HG03064 (cell line): ENCODE results near the gene MTSS2.

ENCODE experiments used
- ATAC-seq: cut with Tn5 transposase; IDR thresholded peaks from one replicate; pipeline ENCODE4 v1.9.1; 2021; ENCODE audit warnings: low read depth; ENCODE audit not compliant: unreplicated experiment

MTSS2 gene

DNA sequence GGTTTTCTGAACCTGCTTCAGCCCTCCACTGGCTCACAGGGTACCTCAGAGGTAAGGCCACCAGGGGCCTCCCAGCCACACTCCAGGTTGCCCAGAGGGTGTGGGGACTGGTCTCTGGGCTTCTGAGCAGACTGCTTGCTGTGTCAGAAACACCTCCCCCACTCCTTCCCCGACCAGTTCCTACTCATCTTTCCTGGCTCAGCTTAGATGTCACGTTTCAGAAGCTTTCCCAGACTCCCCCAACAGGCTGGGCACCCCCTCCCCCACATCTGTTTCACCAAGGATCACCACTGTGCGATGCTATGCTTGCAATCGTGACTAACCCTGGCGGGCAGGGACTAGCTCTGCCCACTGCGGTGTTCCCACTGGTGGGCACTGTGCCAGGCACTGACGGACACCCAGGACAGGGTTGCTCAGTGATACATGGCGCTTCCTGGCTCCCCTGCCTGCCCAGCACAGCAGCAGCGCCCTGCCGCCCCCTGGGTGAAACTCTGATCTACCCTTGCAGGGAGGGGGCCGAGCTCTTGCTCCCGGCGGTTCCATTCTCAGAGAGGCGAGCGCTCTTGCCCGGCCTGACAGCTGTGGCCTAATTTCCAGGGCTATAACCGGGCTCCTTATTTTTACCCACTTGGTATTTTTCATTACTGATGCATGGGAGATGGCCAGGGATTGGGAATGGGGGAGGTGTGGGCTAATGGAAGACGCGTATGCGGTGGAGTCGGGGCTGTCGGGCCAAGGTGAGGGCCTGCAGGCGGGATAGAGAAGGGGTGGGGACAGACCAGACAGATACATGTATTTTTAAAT lies 29.4 kb upstream of the MTSS2 start:
- ATAC-seq = no peak

DNA sequence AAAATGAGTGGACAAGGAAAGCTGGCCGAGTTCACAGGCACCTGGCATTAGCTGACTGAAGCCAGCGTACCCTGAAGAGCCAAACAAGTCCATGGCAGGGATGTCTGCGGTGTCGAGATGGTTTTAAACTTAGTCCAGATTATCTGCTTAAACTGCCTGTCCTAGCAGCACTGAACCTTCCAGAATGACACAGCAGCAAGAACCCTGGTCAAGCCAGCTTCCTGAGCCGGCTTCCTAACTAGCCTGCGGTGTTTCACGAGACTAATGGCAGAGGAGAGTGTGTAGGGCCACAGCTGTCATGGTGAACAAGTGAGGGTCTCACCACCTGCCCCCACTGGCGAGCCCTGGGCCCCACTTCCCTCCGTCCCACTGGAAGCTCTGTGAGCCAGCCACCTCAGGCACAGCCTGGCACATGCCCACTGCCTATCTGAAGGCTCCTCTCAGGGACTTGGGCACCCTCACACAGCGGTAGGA lies 28.8 kb upstream of the MTSS2 start:
- no peak for ATAC-seq

DNA sequence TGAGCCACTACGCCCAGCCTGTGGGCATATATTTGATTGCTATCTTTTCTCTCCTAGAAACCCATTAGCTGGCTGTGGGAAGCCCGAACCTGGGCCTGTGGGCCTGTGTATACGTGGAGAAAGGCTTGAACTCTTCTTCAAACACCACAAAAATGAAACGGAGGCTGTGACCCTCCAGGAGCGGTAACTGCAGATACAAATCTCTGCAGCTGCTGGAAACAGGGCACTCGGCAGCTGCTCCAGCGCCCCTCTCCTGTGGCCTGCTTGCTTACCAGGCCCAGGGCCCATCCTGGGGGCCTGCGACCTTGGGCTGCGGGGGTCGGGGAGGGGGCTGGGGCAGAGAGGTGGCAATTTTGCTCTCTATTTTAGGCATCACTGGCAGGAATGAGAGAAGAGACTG lies 28.0 kb upstream of the MTSS2 start:
- ATAC-seq = no peak

DNA sequence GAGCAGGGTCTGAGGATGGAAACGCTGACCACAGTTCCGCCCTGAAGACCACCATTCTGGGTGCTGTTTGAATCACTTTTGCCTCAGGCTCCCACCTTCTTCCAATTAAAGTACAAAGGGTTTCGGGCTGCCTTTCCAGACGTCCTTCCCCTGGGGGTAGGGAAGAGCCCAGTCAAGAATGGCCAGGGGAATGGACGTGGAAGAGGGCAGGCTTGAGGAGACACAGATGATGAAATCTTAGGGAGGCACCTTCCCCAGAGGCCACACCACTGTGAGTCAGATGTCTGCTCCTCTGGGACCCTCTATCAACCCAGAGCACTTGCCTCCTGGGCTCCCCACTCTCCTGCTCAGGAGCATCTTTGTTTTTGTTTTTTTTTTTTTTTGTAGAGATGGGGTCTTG lies 27.5 kb upstream of the MTSS2 start:
- no peak for ATAC-seq

DNA sequence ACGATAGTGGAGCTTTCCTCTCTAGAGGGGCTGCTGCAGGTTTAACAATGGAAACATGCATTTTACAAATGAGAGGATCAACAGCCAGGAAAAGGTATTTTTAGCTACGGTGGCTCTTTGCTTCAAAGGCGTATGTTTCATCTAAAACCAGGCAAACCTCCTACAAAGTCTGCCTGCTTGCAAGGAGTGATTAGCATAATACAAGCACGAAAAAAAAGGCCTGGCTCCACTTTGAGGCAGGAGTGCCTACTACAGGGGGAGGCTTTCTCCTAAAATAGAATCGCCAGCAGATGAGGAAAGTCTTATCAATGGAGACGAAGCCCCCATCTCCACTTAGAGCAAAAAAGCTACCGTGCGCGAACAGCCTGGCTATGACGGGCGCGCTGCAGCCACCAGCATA lies 27.1 kb upstream of the MTSS2 start:
- ATAC-seq = no peak

DNA sequence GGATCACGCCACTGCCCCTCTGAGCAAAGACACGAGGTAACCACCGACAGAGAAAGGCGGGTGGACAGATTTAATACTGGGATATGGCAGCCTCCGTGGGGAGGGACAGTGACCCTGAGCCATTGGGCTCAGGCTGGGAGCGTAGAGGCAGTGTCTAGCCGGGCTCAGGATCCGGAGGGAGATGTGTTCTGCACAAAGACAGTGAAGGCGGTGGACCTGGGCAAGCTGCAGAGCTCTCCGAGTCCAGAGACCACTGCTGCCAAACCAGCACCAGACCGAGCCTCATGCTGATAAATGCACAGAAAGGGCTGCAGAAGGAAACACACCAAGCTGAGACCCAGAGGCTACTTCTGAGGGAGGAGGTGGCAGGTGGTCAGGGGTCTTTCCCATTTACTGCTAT lies 26.5 kb upstream of the MTSS2 start:
- no peak for ATAC-seq

DNA sequence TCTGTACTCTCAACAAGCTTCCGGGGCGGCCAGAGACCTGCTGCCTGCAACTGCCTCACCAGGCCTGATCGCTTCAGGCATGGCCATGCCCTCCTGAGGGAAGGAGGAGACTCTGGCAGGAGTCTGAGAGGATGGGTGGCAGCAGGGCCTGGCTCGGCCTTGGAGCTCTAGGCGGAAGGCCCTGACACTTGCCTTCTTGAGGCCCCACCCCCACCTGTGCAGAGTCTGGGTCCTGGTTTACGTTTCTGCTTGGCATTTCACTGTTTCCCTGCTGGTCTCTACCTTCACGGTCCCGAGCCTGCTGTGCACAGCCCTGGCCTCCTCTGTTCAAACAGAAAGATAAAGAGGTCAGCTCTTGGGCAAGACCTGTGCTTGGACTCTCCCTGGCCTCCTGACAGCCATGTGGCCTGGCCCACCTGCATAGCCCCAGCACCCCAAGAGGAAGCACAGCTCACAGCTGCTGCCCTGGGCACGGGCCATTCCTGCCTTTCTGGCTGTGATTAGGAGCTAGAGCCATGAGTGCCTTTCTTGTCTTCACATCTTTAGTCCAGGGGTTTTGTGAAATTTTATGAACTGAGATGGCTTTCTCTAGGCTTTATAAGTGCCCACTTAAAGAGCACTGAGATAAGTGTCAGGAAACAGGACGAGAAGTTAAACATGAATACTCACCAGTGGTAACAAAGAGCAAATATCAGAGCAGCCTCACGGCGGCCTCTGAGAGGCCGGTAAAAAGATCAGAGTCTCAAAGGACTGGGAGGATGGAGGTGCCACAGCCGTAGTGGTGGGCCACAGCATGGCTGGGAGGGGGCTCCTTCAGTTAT lies 25.6 kb upstream of the MTSS2 start:
- no peak for ATAC-seq

DNA sequence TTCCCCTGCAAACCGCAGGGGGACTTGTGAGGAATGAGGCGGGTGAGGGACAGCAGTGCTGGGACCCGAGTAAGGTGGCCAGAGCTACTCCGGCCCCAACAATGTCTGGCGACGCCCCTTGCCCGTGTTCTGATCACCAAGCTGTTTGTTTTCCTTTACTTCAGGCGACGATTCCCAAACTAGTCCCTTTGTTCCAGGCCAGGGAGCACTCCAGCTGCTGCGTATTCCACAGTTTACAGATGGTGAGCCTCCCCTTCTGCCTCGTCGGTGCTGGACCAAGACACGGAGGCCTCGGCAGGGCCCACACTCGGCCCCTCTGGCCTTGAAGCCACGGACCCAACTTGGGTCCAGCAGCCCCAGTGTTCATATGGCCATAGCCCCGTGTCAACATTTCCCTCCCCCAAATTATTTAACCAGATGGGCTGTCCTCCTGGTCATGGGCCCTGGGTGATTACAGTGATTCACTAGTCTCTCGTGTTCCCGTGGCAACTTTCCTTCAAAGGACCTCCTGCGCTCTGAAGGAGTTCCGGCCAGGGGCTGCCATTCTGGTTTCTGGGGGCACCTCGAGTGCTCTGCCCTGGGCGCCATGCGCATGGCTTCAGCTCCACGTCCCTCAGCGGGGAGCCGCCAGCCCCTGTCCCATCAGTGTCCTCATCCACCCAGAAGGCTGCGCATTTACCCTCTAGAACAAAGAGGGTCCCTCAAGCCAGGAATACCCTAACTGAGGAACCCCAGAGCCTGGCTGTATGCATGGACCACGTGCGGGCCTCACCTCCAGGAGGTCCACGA lies 24.8 kb upstream of the MTSS2 start:
- ATAC-seq = no peak

DNA sequence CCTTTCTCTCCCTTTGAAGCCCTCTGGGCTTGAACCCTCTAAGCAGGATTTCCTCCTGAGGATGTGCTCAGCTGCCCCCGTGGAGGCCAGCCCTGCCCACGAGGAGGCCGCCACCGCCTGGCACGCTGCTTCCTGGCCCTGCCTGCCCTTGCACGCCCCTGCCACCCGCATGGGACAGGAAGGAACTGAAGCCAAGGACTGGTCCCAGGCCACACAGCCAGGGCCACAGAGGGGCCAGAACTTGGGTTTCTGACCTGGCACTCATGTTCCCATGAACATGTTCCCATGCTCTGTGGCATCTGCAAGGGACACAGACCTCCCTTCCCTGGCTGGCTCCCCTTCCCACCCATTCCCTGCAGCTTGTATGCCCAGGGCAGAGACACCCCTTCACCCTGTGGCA lies 24.1 kb upstream of the MTSS2 start:
- no peak for ATAC-seq

DNA sequence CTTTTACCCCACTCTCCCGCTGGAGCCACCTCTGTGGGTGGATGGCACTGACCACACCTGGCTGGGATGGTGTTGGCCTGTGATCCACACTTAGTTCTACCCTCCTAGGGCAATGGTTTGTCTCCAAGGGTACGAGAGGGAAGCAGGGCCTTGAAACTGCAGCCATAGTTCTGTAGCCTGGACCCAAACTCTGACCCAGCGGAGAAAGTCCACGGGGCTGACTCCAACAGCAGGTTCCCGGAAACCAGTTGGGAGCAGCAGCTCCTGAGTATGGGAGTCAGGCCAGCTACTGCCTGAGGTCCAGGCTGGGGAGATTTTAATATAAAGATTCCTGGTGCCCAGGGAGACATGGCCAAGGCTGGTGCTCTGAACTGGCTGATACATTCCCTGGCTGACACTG lies 23.6 kb upstream of the MTSS2 start:
- ATAC-seq = no peak

DNA sequence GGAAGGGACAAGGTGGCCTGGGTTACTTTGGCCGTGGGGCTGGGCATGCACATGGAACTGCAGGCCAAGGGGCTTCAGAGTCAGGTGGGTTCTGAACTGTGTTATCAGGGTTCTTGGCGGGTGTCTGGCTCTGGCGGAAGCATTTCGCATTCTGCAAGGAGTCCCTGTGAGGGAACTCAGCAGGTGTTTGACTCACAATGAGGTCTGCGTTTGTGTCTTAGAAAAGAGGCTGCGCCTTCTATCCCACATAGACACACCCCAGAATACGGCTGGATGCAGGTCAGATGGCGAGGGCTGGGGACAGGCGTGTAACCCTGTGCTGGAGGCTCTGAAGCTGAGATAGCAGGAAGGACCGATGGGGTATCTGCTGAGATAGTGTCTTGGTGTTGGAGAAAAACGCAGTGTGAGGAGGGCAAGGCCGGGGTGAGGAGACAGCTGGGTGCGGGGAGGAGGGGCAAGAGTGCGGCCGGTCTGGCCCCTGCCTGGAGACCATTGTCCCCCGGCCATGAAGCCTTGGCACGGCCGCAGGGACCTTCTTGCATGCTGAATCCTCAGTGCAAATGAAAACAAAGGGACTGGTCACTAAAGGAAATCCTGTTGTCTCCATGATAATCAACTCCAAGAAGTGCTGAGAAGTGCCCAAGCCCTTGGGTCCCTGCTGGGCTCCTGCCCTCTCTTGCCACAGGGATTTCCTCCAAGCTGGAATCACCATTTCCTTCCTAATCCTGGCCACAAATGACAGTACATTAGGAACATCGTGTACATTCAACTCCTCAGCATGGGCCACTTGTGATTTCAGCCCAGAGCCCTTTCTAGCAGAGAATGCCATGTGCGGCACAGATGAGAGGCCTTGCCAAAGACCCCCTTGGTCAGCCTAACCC lies 22.8 kb upstream of the MTSS2 start:
- ATAC-seq = no peak

DNA sequence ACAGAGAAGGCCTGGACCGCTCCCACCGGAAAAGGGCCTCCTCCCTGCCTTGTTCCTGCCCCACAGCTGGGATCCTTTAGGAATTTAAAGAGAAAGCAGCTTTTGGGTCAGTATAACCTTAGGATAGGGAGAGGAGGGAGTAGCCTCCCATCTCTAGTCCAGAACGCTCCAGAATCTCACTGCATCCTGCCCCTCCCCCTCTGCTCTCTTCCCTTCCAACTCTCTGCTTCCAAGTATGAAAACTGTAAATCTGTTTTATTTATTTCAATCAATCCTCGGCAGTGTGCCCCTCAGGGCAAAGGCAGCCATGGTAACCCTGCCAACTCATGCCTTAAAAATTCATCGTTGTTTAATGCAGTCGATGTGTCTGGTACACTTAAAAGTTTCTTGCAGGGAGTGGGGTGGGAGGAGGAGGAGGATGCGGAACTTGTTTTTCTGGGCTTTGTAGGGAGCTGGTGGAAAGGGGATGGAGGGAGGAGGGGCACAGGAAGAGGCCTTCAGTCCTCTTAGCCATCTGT lies 21.2 kb upstream of the MTSS2 start:
- ATAC-seq = no peak

DNA sequence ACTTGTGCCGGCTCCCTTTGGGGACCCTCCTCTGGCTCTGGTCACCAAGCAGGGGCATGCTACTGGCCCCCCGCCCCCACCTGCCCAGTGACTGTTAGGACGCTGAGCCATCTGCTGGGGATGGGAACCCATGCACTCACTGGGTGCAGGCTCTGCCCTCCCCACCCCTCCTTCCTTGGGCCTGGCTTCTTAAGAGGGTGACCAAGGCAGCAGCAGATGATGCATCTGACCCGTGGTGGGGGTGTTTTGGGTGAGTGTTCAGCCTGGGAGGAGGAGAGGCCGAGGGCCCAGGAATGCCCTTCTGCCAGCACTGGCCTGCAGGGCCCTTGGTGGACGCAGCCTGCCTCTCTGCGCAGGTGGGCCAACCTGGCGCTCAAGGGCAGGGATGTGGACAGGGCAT lies 19.2 kb upstream of the MTSS2 start:
- ATAC-seq = no peak

DNA sequence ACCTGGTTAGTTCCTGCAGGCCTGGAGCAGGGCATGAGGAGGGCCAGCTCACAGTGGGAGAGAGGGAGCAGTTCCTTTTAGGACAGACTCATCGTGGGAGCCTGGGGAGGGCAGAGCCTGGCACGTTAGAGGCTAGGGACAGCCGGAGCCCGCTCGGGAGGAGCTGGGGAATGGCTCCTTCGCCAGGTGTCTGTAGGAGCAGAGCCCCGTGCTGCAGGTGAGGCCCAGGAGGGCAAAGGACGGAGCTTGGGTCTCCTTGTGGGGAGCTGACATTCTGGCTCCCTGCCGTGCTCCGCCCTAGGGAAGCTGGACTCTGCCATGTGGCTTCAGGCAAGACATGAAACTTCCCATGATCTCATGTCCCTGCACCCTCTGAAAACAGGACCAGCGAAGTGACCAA lies 18.7 kb upstream of the MTSS2 start:
- ATAC-seq = no peak

DNA sequence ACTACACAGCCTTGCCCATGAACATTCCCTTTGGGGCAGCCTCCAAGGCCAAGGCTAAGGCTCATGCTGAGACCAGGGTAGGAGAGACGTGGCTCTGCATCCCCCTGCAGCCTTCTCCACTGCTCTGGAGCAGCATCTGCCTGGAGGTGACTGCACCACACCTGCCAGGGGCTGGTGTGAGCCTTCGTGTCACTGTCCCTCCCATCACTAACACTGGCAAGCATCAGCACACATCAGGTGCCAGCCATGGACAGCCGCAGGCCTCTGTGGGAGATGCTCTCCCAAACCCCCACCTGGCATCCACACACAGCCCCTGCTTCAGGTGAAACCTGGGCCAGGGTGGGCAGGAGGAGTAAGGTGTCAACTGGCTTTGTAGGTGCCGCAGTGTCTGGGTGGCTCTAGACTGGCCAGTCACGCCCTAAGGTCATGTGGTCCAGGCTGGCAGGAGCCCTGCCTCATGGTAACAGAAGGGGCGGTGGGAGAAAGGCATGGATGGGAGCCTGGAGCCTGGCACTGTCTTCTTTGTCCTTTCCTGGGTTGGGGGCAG lies 18.1 kb upstream of the MTSS2 start:
- no peak for ATAC-seq

DNA sequence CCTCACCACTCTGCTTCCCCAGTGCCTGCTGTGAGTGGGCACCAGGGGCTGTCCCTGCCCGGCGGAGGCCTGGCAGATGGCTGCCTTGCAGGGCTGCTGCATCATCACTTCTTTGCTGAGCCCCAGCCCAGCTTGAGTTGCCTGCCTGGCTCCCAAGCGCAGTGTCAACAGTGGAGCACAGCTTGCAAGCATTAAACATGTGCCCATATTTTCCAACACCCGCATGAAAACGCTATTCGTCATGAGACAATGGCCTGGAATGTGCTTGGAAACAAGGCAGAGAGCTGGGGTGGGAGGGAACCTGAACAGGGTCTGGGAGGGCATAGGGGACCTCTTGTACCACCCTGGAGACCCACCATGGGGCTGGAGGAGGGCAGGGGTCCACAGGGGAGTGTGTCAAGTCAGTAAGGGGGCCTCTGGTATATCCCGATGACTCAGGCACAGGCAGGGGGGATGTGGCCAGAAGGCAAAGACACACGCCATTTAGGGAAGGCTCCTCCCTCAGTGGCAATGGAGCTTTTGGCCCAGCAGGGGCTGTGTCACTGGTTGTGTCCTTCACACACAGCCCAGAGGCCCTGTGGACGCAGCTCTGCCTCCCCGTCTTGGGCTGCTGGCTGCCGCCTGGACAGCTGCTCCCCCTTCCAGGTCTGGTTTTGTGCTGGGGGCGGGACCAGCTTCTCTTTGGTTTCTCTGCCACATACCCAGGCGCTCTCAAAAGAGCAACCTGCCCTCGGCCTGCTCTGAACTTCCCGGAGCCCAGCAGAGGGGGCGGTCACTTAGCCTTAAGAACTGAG lies 17.4 kb upstream of the MTSS2 start:
- no peak for ATAC-seq

DNA sequence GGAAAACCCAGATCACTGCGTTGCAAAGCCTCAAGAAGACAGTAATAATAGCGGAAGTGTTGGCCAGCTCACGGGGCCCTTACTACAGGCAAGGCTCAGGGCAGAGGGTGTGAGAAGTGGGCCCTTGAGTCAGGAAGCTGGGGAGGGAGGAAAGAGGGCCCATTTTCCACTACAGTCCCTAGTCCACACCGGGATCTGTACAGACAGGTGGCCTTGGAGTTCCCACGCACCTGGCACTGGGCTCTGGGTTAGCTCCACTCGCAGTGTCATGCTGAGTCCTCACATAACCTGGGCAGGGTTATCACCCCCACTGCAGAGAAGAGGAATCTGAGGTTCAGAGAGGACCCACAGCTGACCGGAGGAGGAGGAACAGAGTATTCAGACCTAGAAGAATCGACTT lies 16.8 kb upstream of the MTSS2 start:
- ATAC-seq = no peak

DNA sequence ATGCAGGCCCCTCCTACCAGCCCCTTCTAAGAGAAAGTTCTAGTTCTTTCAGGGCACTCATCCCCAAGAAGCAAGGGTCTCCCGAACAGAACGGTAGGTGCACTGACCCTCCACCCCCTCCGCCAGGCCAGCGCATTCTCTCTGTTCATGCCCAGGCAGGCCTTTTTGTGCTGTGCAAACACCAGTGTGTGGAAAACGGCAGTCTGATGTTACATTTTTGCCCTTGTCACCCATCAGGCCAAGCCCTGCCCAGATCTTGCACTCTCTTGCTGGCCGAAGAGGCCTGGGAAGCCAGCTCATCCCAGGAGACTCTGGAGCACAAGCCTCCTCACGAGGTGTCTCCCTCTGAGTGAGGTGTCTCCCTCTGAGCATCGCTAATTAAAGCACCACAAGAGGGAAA lies 16.1 kb upstream of the MTSS2 start:
- no peak for ATAC-seq

DNA sequence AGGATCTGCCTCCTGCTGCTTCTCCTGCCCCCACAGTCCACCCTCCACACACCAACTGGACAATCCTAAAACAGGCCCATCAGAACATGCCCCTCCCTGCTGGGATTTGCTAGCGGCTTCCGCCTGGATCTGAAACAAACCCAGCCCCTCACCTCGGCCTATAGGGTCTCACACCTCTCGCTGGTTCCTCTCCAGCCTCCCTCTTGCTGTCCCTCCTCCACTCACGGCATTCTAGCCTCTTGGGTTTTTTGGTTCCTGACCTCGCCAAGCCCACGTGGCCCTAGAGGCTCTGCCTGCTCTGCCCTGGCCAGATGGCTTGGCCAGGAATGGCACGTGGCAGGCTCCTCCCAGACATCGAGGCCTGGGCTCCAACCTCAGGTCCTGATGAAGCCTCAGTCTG lies 15.7 kb upstream of the MTSS2 start:
- ATAC-seq = no peak
